AG04450 (cell line): Measurements from ENCODE around the gene PIP5K1A. TPM values are rescaled to one million over a fixed set of nuclear protein-coding genes. Genes with fewer than 3 reads are reported as not detected.

ENCODE experiments used
- CTCF ChIA-PET: fragments of 300-600, 350-600 bp; formaldehyde crosslinking; extraction: SDS; loops from one replicate; lab custom pipeline; 2022; ENCODE audit warnings: antibody characterized with exemption, inconsistent platforms; lab: Charles Lee
- POLR2A ChIA-PET: fragments of 350-600 bp; formaldehyde crosslinking; extraction: SDS; loops from one replicate; lab custom pipeline; 2021; ENCODE audit warnings: antibody characterized with exemption, inconsistent platforms; lab: Yijun Ruan, JAX
- DNase-seq: peaks from one replicate; pipeline ENCODE4 v3.0.0-alpha.2; 2011; ENCODE audit warnings: low read depth, low spot score
- H3K27ac ChIP-seq: one replicate; pipeline ENCODE4 v1.5.1; 2012; ENCODE audit warnings: low read depth, low read length, control low read depth
- H3K27me3 ChIP-seq: one replicate; pipeline ENCODE4 v1.6.0; 2012; ENCODE audit warnings: low read length; ENCODE audit not compliant: control insufficient read depth, insufficient read depth
- H3K4me3 ChIP-seq: 2 replicates; pipeline ENCODE4 v1.5.1; 2011; ENCODE audit warnings: mild to moderate bottlenecking, low read depth, low read length, control low read depth
- H3K9me3 ChIP-seq: 2 replicates; pipeline ENCODE4 v1.5.1; 2012; ENCODE audit warnings: low read length; ENCODE audit not compliant: control insufficient read depth, insufficient read depth
- polyA plus RNA-seq: library from polyadenylated mRNA; depleted of rRNA; stranded (reverse); fragments of >200 nt; gene quantifications from 2 replicates; pipeline ENCODE4 v1.2.3, GENCODE V29; 2011; rRNA removed
- TF ChIP-seq, protein P1 (sequence below): IDR thresholded peaks from 2 replicates; pipeline ENCODE4 v1.5.1; 2011; ENCODE audit warnings: low read depth, low read length, control low read depth, inconsistent platforms

The PIP5K1A gene
- polyA plus RNA-seq, 1 experiment, result 170 TPM

GRCh38 chr1:151294742-151295462, 96.5 kb downstream of the PIP5K1A start:
- ChIA-PET CTCF (interaction anchor here (3.4 kb wide), 1 partner anchor 46 kb away, joined by 71 read pairs; no protein-coding TSS in a partner anchor), POLR2A (interaction anchor here (1.2 kb wide), 1 partner anchor 13 kb away, joined by 3 read pairs; the partner anchor contains the start of gene ZNF687)
- Histone ChIP-seq H3K27ac (no peak overlapping the region), H3K4me3 (no peak overlapping the region), H3K27me3 (no peaks in the 10 kb centered on the region), H3K9me3 (no peaks in the 10 kb centered on the region)
- no peak for DNase-seq
- TF ChIP-seq, protein P1, sequence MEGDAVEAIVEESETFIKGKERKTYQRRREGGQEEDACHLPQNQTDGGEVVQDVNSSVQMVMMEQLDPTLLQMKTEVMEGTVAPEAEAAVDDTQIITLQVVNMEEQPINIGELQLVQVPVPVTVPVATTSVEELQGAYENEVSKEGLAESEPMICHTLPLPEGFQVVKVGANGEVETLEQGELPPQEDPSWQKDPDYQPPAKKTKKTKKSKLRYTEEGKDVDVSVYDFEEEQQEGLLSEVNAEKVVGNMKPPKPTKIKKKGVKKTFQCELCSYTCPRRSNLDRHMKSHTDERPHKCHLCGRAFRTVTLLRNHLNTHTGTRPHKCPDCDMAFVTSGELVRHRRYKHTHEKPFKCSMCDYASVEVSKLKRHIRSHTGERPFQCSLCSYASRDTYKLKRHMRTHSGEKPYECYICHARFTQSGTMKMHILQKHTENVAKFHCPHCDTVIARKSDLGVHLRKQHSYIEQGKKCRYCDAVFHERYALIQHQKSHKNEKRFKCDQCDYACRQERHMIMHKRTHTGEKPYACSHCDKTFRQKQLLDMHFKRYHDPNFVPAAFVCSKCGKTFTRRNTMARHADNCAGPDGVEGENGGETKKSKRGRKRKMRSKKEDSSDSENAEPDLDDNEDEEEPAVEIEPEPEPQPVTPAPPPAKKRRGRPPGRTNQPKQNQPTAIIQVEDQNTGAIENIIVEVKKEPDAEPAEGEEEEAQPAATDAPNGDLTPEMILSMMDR, result no peak

Other genes with a start within 250 kb of the PIP5K1A start
- gene CERS2, start 223.7 kb upstream of the PIP5K1A start, polyA plus RNA-seq, result 193 and 217 TPM in 2 replicates
- 0.10 and 0.21 TPM in 2 replicates for gene ANXA9, start 216.3 kb upstream of the PIP5K1A start, polyA plus RNA-seq
- 12.8 and 18.0 TPM in 2 replicates for gene MINDY1, start 191.7 kb upstream of the PIP5K1A start, polyA plus RNA-seq
- gene PRUNE1, start 190.1 kb upstream of the PIP5K1A start, polyA plus RNA-seq, result 18.3 and 21.7 TPM in 2 replicates
- 0.09 and 0.16 TPM in 2 replicates for gene BNIPL, start 162.0 kb upstream of the PIP5K1A start, polyA plus RNA-seq
- 1.3 and 1.9 TPM in 2 replicates for gene C1orf56, start 150.8 kb upstream of the PIP5K1A start, polyA plus RNA-seq
- 66.3 and 70.3 TPM in 2 replicates for gene CDC42SE1, start 138.9 kb upstream of the PIP5K1A start, polyA plus RNA-seq
- gene MLLT11, start 138.2 kb upstream of the PIP5K1A start, polyA plus RNA-seq, result 25.2 and 28.3 TPM in 2 replicates
- gene GABPB2, start 127.8 kb upstream of the PIP5K1A start, polyA plus RNA-seq, result 9.8 and 10.0 TPM in 2 replicates
- gene SEMA6C, start 51.9 kb upstream of the PIP5K1A start, polyA plus RNA-seq, result 1.3 and 1.8 TPM in 2 replicates
- gene TNFAIP8L2, start 41.9 kb upstream of the PIP5K1A start, polyA plus RNA-seq, result not detected in 2 replicates
- gene LYSMD1, start 32.6 kb upstream of the PIP5K1A start, polyA plus RNA-seq, result 9.1 and 9.6 TPM in 2 replicates
- 24.9 and 29.2 TPM in 2 replicates for gene SCNM1, start 32.4 kb upstream of the PIP5K1A start, polyA plus RNA-seq
- gene TMOD4, start 22.6 kb upstream of the PIP5K1A start, polyA plus RNA-seq, result not detected in 2 replicates
- 66.8 and 75.1 TPM in 2 replicates for gene VPS72, start 8.4 kb upstream of the PIP5K1A start, polyA plus RNA-seq
- gene PSMD4, start 56.2 kb downstream of the PIP5K1A start, polyA plus RNA-seq, result 258 and 275 TPM in 2 replicates
- 10.5 and 12.0 TPM in 2 replicates for gene ZNF687, start 83.7 kb downstream of the PIP5K1A start, polyA plus RNA-seq
- 75.2 and 83.2 TPM in 2 replicates for gene PI4KB, start 128.9 kb downstream of the PIP5K1A start, polyA plus RNA-seq
- 40.9 and 42.7 TPM in 2 replicates for gene RFX5, start 148.7 kb downstream of the PIP5K1A start, polyA plus RNA-seq
- gene SELENBP1, start 174.2 kb downstream of the PIP5K1A start, polyA plus RNA-seq, result 85.0 and 102 TPM in 2 replicates
- gene PSMB4, start 201.0 kb downstream of the PIP5K1A start, polyA plus RNA-seq, result 483 and 516 TPM in 2 replicates